Breast epithelium (tissue), 3 donors: ENCODE measurements around the gene C6orf141.

Source experiments
- CTCF ChIP-seq, 3 donors: fragments of 450-650 bp; IDR thresholded peaks; one replicate each; pipeline ENCODE4 v1.5.1; 2016 to 2017; ENCODE audit warnings: antibody characterized with exemption in 3 of 3, mild to moderate bottlenecking in 3 of 3, moderate library complexity in 3 of 3
- POLR2A ChIP-seq: fragments of 450-650 bp; IDR thresholded peaks from one replicate; pipeline ENCODE4 v1.6.1; 2016; ENCODE audit warnings: antibody characterized with exemption, mild to moderate bottlenecking, moderate library complexity

- TF ChIP-seq POLR2A (no peak), CTCF (IDR thresholded peaks at IDR 0.05) (no peak)
Observed at GRCh38 chr6:49548613-49549304, 1.7 kb upstream of the C6orf141 start.
